OCI-LY7 (cell line): ENCODE data around the gene PIK3R6. TPM values are rescaled to one million over a fixed set of nuclear protein-coding genes. Genes with fewer than 3 reads are reported as not detected.

Experiments used
- BruUV-seq: library from RNA; stranded (reverse); fragments of 400-500 nt; replicated peaks from 2 replicates; lab custom pipeline; 2021; lab: Mats Ljungman, UMichigan
- CTCF ChIA-PET: fragments of 300-600 bp; sonication (Branson Sonifier 250); formaldehyde crosslinking; loops from one replicate; lab custom pipeline; 2022; ENCODE audit warnings: antibody characterized with exemption; ENCODE audit not compliant: unreplicated experiment; lab: Charles Lee
- POLR2A ChIA-PET: fragments of 300-600 bp; sonication (Branson Sonifier 250); formaldehyde crosslinking; loops from one replicate; lab custom pipeline; 2022; ENCODE audit warnings: antibody characterized with exemption; lab: Charles Lee
- DNase-seq: peaks from one replicate; pipeline ENCODE4 v3.0.0-alpha.2; 2015; ENCODE audit warnings: low spot score
- H2AFZ ChIP-seq: fragments of 200-600 bp; sonication (generic), shearing (Covaris generic); 2 replicates; pipeline ENCODE4 v1.6.1; 2014; ENCODE audit warnings: mild to moderate bottlenecking, antibody characterized with exemption, low read length, moderate library complexity
- H3K27ac ChIP-seq: fragments of 200-600 bp; sonication (generic); 2 replicates; pipeline ENCODE4 v1.5.1; 2014; ENCODE audit warnings: mixed run types, low read depth, mild to moderate bottlenecking, moderate library complexity, low read length, inconsistent platforms; ENCODE audit not compliant: poor library complexity, severe bottlenecking
- H3K36me3 ChIP-seq: fragments of 200-600 bp; sonication (generic); 2 replicates; pipeline ENCODE4 v1.6.1; 2014; ENCODE audit warnings: mild to moderate bottlenecking, antibody characterized with exemption, low read length, moderate library complexity, mixed read lengths; ENCODE audit not compliant: insufficient read depth
- H3K4me1 ChIP-seq: fragments of 200-600 bp; sonication (generic); 2 replicates; pipeline ENCODE4 v1.5.1; 2014; ENCODE audit warnings: mild to moderate bottlenecking, low read length; ENCODE audit not compliant: insufficient read depth, poor library complexity, severe bottlenecking
- H3K4me2 ChIP-seq: fragments of 200-600 bp; sonication (generic); 2 replicates; pipeline ENCODE4 v1.6.1; 2014; ENCODE audit warnings: mild to moderate bottlenecking, low read length
- H3K4me3 ChIP-seq: fragments of 200-600 bp; sonication (generic); 2 replicates; pipeline ENCODE4 v1.5.1; 2014; ENCODE audit warnings: mild to moderate bottlenecking, low read depth, low read length; ENCODE audit not compliant: poor library complexity, severe bottlenecking
- H3K79me2 ChIP-seq: fragments of 200-600 bp; sonication (generic); 2 replicates; pipeline ENCODE4 v1.6.1; 2016; ENCODE audit warnings: low read depth, mild to moderate bottlenecking, low read length, moderate library complexity, mixed read lengths; ENCODE audit not compliant: insufficient read depth
- H3K9me2 ChIP-seq: fragments of 200-600 bp; sonication (generic); 2 replicates; pipeline ENCODE4 v1.6.1; 2016; ENCODE audit warnings: mild to moderate bottlenecking, low read length, mixed read lengths; ENCODE audit not compliant: insufficient read depth
- H3K9me3 ChIP-seq: fragments of 200-600 bp; sonication (generic); 2 replicates; pipeline ENCODE4 v1.6.1; 2014; ENCODE audit warnings: mild to moderate bottlenecking, mixed run types, low read length, mixed read lengths
- H4K20me1 ChIP-seq: fragments of 200-600 bp; sonication (generic); 2 replicates; pipeline ENCODE4 v1.6.1; 2014; ENCODE audit warnings: mild to moderate bottlenecking, antibody characterized with exemption, low read length, moderate library complexity, mixed read lengths; ENCODE audit not compliant: insufficient read depth
- EZH2phosphoT487 ChIP-seq: fragments of 200-600 bp; sonication (generic); IDR thresholded peaks from 2 replicates; pipeline ENCODE4 v1.6.1; 2018; ENCODE audit warnings: low read depth, borderline replicate concordance, mild to moderate bottlenecking, mixed run types, antibody characterized with exemption, low read length, moderate library complexity, mixed read lengths
- intact Hi-C: fragments of 100-400 bp; cut with micrococcal nuclease; formaldehyde crosslinking; loops from one replicate; pipeline ENCODE4 v1.10.0; 2022; ENCODE audit not compliant: unreplicated experiment
- total RNA-seq, 2 experiments: library from RNA; depleted of rRNA in 1 of 2; stranded (reverse); fragments of >200 nt in 1 of 2; shearing (Covaris generic) in 1 of 2; gene quantifications; 2 replicates each; pipeline ENCODE4 v1.2.3, GENCODE V29; 2014 to 2022
- TF ChIP-seq, protein P1 (sequence below): fragments of 200-600 bp; sonication (generic); conservative IDR thresholded peaks from 2 replicates; pipeline ENCODE4 v1.5.1; 2014; ENCODE audit warnings: mild to moderate bottlenecking, antibody characterized with exemption, low read length, moderate library complexity, mixed read lengths

The PIK3R6 gene
- total RNA-seq, 2 experiments from 2014 or later: not detected

DNA sequence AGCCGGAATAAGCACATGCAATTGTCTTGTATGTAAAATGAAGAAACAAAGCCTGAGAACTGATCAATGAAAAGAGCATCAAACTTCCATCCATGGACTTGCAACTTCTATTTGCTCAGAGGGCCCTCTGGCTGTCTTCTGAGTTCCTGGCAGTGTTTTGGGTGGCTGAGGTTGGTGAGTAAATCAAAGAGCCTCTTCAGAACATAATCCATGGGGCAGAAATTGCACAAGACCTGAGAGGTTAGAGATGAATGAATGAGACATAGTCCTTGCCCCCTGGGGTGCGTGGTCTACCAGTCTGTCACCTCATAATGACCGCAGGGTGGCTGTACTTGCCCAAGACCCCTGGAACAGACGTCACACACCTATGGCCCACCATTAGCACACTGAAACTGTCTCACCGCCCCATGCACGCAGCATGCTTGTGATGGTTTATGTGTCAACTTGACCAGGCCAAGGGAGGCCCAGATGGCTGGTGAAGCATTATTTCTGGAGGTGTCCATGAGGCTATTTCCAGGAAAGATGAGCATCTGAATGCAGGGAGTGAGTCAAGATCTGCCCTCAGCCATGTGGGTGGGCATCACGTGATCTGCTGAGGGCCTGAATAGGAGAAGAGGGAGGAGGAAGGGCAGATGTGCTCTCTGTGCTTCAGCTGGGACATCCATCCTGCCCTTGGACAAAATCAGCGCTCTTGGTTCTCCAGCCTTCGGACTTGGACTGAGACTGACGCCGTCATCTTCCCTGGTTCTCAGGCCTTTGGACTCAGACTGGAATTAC lies 8.3 kb downstream of the PIK3R6 start:
- Histone ChIP-seq H3K27ac (no peak overlapping the region), H3K9me2 (no peaks in the 10 kb centered on the region), H3K9me3 (no peaks in the 10 kb centered on the region), H2AFZ (no peak overlapping the region), H3K36me3 (no peaks in the 10 kb centered on the region), H3K79me2 (no peaks in the 10 kb centered on the region), H3K4me2 (no peak overlapping the region), H3K4me3 (no peak overlapping the region), H4K20me1 (no peaks in the 10 kb centered on the region), H3K4me1 (peaks cover 36% of the 10 kb centered on the region)
- DNase-seq: no peak
- ChIA-PET POLR2A (no interaction called here), CTCF (interaction anchor here (0.6 kb wide), 1 partner anchor 58 kb away, joined by 3 read pairs; no protein-coding TSS in a partner anchor)
- intact Hi-C loops: no loop called here
- BruUV-seq: no TSS peak
- TF ChIP-seq EZH2phosphoT487: no peak
- TF ChIP-seq, protein P1, sequence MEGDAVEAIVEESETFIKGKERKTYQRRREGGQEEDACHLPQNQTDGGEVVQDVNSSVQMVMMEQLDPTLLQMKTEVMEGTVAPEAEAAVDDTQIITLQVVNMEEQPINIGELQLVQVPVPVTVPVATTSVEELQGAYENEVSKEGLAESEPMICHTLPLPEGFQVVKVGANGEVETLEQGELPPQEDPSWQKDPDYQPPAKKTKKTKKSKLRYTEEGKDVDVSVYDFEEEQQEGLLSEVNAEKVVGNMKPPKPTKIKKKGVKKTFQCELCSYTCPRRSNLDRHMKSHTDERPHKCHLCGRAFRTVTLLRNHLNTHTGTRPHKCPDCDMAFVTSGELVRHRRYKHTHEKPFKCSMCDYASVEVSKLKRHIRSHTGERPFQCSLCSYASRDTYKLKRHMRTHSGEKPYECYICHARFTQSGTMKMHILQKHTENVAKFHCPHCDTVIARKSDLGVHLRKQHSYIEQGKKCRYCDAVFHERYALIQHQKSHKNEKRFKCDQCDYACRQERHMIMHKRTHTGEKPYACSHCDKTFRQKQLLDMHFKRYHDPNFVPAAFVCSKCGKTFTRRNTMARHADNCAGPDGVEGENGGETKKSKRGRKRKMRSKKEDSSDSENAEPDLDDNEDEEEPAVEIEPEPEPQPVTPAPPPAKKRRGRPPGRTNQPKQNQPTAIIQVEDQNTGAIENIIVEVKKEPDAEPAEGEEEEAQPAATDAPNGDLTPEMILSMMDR: no peak

DNA sequence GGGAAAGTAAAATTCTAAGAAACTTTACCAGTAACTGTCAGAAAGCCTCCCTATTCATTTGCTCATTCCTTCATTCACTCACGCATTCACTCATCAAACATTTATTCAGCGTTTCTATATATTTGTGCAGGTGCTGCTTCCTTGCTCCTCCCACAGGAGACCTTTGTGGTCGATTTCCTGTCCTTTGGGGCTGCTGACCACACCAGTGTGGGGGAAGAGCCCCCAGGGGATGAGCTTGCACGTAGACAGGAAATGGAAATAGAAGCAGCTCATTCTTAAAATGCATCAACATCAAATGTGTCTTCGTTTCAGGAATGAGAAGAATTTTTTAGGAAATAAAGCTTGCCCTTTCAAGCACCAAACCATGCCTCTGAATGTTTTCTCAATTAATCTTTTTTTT lies 9.6 kb downstream of the PIK3R6 start:
- no peaks in the 10 kb centered on the region for H3K36me3 ChIP-seq
- no peak for TF ChIP-seq EZH2phosphoT487
- TF ChIP-seq, protein P1: no peak
- peak overlapping the region; percentile 45 for H3K4me2 ChIP-seq
- H3K4me3 ChIP-seq: peak overlapping the region; percentile 26
- intact Hi-C loops: no loop called here
- no peak overlapping the region for H2AFZ ChIP-seq
- peaks cover 36% of the 10 kb centered on the region for H3K4me1 ChIP-seq
- peak; percentile 84 for DNase-seq
- no peaks in the 10 kb centered on the region for H3K79me2 ChIP-seq
- BruUV-seq: no TSS peak
- ChIA-PET CTCF (no interaction called here), POLR2A (interaction anchor here (0.7 kb wide), 5 partner anchors 112 to 927 kb away, joined by 3 to 8 read pairs (median 4); partner anchors contain the start of gene MYH10)
- H3K9me2 ChIP-seq: no peaks in the 10 kb centered on the region
- H3K9me3 ChIP-seq: no peaks in the 10 kb centered on the region
- no peak overlapping the region for H3K27ac ChIP-seq
- no peaks in the 10 kb centered on the region for H4K20me1 ChIP-seq
